HG02840 (cell line): ENCODE data around the gene BORA.
"Not testable (repeated sequence)": the region's sequence is repeated elsewhere in the genome, so short reads cannot be mapped to it uniquely, and the experiment has no call there.

Source experiments
- ATAC-seq: cut with Tn5 transposase; IDR thresholded peaks from one replicate; pipeline ENCODE4 v1.9.1; 2021; ENCODE audit warnings: mild to moderate bottlenecking, moderate library complexity, moderate number of reproducible peaks; ENCODE audit not compliant: unreplicated experiment, low FRiP score

The BORA gene

GRCh38 chr13:72727417-72728289 lies at the start of gene BORA, which contains the start of gene MZT1:
TSS of gene BORA (plus strand) at chr13:72727923. CDS start at chr13:72728941, 1,018 bp downstream.
TSS of gene MZT1 (minus strand) at chr13:72727629. CDS start at chr13:72727602, 27 bp downstream.
- peak; percentile 97 for ATAC-seq

GRCh38 chr13:72678312-72678711 lies 49.4 kb upstream of the BORA start:
- ATAC-seq = no peak

DNA sequence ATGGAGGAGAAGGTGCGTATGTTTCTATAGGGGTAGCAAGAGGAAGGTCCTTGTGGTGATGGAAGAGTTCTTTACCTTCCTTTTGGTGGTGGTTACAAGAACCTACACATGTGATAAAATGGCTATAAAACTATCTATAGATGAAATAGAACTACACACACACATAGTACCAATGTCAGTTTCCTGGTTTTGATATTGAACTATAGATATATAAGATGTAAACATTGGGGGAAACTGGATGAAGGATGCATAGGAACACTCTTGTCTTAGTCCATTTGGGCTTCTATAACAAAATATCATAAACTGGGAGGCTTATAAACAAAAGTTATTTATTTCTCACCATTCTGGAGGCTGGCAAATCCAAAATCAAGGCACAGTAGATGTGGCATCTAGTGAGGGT lies 47.4 kb upstream of the BORA start:
- ATAC-seq = no peak

GRCh38 chr13:72686766-72687165 lies 41.0 kb upstream of the BORA start:
- no peak for ATAC-seq

DNA sequence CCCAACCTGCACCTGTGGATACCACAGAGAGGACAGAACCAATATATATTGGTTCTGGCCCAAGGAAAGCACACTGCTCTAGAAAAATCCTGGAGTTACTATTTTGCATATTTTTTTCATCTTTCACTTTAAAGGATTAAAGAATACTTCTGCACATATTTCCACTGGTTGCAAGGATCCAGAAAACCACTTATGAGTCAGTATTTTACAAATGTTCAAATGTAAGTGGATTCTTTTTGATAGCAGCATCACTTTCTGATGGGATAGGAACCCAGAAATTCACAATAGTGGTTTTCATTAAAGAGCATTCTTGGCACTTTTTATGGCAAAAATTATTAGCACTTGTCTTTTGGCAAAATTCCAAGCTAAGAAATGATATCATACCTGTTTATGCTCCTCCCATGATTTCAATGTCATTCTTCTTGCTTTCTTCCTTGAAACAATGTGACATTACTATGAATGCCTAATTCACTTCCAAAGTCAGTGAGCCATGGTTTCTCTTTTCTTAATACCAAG lies 38.5 kb upstream of the BORA start:
- ATAC-seq = no peak

GRCh38 chr13:72692884-72693514 lies 34.7 kb upstream of the BORA start:
- ATAC-seq = no peak

- no peak for ATAC-seq
Measured at GRCh38 chr13:72693832-72694231, 33.9 kb upstream of the BORA start.

- ATAC-seq = no peak
Measured at GRCh38 chr13:72694314-72694713, 33.4 kb upstream of the BORA start.

DNA sequence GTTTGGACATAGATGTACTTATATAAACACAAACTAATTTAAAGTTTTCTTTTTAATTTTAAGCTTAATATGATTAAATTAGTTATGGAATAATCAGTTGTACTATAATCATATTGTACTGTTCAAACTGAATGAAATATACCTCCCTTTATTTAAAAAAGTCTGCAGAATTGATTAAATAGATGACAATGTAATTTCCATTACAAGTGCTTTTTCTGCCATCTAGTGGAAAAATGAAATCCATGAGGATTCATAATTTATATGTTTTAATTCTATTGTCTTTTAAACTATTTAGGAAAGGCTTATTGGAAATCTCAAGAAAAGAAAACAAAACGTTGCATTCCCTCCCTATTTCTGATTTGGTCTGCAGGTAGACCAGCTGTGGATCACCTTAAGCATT lies 31.1 kb upstream of the BORA start:
- no peak for ATAC-seq

GRCh38 chr13:72698164-72698563 lies 29.6 kb upstream of the BORA start:
- ATAC-seq = no peak

DNA sequence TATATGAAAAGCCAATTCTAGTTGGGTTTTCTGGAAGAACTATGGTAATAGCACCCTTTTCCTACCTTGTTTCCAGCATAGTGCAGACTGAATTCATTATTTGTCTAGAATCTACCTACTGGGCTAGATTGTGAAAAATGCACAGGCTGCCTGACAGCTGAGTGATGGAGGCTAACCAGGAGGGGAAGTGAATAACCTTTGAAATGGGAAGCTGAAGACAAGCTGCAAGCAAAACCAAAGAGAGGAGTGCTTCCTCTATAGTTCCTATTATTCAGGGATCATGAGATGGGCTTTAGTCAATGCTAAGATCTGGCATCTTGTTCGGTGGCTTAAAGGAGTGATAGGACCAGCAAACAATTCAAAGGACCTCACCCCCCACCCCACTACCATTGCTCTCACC lies 27.2 kb upstream of the BORA start:
- no peak for ATAC-seq

DNA sequence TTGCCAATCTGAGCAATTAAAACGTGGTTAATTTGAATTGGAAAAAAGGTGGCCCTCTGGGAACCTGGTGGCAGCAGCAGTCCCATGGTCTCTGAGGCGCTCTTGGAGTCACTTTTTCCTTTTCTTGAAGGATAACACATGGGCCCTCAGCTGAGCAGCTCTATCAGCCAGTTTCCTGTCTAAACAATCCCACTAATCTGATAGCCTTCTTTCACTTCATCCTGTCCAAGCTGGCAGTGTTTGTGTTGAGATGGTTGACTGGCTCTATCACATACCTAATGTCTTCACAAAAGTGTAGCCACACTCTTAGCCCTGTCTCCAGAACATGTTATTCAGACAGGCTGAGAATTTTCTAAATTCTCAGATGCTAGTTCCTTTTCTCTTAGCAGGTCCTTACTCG lies 10.9 kb upstream of the BORA start:
- no peak for ATAC-seq

GRCh38 chr13:72726185-72726584 lies 1.5 kb upstream of the BORA start:
- ATAC-seq = not testable (repeated sequence)

- peak; percentile 26 for ATAC-seq
Measured at GRCh38 chr13:72726726-72727416, 852 bp upstream of the BORA start.

DNA sequence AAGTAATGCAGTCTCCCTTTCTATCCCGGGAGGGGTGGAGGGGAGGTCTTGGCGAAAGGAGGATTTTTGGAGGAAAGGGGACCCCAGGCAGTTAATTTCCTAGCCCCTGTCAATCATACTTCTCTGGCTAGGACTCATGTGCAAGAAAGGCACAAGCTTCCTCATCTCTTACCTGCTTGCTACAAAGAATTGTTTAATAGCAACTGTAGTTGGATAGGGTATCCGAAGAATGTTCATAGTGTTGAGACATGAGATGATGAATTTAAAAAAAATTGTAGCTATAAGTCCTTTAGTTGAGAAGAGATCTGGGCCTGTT lies 525 bp downstream of the BORA start:
- ATAC-seq = no peak

- no peak for ATAC-seq
Measured at GRCh38 chr13:72737033-72737432, 9.3 kb downstream of the BORA start.

- no peak for ATAC-seq
Measured at GRCh38 chr13:72740015-72740414, 12.3 kb downstream of the BORA start.

GRCh38 chr13:72745260-72745659 lies 17.5 kb downstream of the BORA start:
- no peak for ATAC-seq

DNA sequence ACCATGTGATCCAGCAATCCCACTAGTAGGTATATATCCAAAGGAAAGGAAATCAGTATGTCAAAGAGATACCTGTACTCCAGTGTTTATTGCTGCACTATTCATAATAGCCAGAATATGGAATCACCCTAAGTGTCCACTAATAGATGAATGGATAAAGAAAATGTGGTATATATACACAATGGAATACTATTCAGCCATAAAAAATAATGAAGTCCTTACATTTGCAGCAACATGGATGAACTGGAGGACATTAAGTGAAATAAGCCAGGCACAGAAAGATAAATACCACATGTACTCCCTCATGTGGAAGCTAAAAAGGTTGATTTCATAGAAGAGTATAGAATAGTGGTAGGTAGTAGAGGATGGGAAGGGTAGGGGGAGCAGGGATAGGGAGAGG lies 23.5 kb downstream of the BORA start:
- ATAC-seq = no peak

GRCh38 chr13:72754111-72754510 lies 26.4 kb downstream of the BORA start:
- no peak for ATAC-seq
